CD4-positive, alpha-beta T cell treated with Interleukin-6 at 100 ng/mL for 8 hours (primary cell): Measurements from ENCODE around the gene PAK2.
A peak's percentile ranks its signal among the peaks of the same experiment; 100 is the strongest.
"Not testable (repeated sequence)": the region's sequence is repeated elsewhere in the genome, so short reads cannot be mapped to it uniquely, and the experiment has no call there.

ENCODE experiments used
- DNase-seq: peaks from one replicate; pipeline ENCODE4 v3.0.0-alpha.2; 2020; ENCODE audit warnings: mixed read lengths, low spot score

The PAK2 gene

GRCh38 chr3:196843435-196844110 is 103.9 kb downstream of the PAK2 start:
- DNase-seq, result no peak

- not testable (repeated sequence) for DNase-seq
Measured at GRCh38 chr3:196844235-196845219, 104.9 kb downstream of the PAK2 start.

DNA sequence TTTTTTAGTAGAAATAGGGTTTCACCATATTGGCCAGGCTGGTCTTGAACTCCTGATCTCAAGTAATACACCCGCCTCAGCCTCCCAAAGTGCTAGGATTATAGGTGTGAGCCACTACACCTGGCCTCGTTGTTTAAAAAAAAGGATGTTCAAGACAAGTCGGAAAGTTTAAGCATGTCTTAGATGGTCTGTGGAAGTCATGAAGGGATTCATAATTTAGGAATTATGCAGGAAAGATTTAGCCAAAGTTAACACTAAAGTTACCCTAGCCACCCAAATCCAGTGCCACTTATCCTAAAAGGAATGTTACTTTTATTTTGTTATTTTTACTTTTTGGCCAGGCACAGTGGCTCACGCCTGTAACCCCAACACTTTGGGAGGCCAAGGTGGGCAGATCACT is 108.7 kb downstream of the PAK2 start:
- not testable (repeated sequence) for DNase-seq

DNA sequence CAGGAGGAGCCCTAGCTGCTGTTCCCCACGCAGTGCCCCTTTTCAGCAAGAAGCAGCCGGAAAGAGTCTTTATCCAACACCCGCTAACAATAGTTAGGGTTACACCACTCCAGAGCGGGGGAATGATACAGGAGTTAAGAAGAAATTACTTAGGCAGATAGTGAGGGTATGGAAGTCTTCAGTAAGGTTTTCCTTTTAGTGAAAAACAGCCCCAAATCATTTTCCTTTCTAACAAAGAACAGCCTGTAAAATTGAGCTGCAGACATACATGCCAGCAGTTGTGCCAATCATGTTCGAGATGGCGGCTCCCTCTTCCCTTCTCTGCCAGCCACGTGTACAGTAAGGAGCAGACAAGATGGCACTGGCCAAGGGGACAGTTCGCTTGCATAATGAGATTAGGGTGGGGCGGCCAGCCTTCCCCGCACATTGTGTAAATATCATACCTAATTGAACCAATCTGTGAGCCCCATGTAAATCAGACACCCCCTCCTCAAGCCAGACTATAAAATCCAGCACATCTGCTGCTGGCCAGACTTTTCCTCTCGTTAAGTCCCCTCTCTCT is 109.6 kb downstream of the PAK2 start:
- no peak for DNase-seq

- not testable (repeated sequence) for DNase-seq
Measured at GRCh38 chr3:196863000-196863399, 123.3 kb downstream of the PAK2 start.

- no peak for DNase-seq
Measured at GRCh38 chr3:196867155-196867506, 127.5 kb downstream of the PAK2 start.

DNA sequence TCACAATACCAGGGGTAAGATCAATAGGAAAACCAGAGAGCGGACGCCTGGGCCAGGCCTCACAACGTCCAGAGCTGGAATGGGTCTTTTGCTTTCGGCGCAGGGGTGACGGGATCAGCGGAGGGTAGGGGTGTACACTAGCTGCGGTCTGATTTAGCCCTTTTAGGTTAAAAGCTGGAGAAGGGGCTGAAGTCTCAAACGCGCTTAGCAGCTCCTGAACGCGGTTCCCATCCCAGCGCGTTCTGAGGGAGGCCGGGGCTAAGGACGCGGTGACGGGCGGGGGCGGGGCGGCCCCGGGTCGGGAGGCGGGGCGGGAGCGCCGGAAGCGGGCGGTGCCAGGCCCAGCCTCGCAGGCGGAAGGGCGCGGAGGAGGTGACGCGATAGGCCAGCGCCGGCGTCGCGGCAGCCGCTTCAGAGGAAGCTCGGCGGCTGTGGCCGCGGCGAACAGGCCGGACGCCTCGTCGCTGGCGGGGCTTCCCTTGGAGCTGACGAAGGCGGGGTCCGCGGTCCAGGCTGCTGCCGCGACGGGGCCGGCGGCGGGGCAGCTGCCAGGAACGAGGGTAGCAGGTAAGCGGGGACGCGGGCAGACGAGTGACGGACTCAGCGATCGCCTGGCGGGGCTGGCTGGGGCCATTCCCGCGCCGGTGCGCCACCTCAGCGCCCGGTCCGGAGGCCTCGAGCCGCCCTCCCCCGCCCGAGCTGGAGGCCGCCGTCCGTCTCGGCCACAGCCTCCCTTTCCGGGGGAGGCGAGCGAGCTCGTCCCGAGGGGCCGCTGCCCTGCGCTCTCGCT is 128.0 kb downstream of the PAK2 start, which contains the start of gene SENP5:
TSS of gene SENP5 (plus strand) at position 414 of the 790 bp plus-strand sequence. CDS start 17,262 bp downstream, outside the sequence.
- DNase-seq, result peak; percentile 87

GRCh38 chr3:196868297-196868661 is 128.6 kb downstream of the PAK2 start:
- peak; percentile 1 for DNase-seq

DNA sequence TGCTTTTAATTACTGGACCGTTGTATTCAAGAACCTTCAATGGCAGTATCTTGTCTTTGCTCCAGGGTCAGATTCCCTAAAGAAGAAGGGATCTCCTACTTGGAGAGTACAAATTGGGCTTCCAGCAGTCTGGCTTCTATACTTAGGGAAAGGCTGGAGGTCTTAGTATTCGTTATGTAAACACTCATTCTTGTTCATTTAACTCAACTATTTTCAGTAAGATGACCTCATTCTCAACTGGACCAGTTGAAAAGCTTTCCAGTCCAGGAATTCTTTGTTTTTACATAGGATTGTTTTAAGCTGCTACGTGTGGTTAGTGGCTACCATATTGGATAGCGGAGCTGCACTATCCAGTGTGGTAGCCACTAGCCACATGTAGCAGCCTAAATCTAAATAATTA is 132.7 kb downstream of the PAK2 start:
- no peak for DNase-seq

DNA sequence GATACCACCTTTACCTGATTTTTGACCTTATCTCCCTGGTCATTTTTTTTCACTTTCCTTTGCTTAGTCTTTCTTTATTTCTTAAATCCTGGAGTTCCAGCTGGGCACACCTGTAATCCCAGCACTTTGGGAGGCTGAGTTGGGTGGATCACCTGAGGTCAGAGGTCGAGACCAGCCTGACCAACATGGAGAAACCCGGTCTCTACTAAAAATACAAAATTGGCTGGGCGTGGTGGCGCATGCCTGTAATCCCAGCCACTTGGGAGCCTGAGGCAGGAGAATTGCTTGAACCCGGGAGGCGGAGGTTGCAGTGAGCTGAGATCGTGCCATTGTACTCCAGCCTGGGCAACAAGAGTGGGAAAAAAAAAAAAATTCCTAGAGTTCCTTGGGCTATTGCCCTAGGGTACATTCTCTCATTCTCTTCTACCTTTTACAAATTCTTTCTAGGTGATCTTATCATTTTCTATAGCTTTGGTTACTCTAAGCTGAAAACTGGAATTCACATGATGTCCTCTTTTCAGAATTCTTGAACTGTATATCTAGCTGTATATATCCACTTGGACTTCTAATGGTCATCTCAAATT is 134.9 kb downstream of the PAK2 start:
- not testable (repeated sequence) for DNase-seq

GRCh38 chr3:196875258-196875657 is 135.6 kb downstream of the PAK2 start:
- no peak for DNase-seq
